ENCODE measurements around the gene ANKRD52.
"Not testable (repeated sequence)": the region's sequence is repeated elsewhere in the genome, so short reads cannot be mapped to it uniquely, and the experiment has no call there.

ANKRD52 gene

DNA sequence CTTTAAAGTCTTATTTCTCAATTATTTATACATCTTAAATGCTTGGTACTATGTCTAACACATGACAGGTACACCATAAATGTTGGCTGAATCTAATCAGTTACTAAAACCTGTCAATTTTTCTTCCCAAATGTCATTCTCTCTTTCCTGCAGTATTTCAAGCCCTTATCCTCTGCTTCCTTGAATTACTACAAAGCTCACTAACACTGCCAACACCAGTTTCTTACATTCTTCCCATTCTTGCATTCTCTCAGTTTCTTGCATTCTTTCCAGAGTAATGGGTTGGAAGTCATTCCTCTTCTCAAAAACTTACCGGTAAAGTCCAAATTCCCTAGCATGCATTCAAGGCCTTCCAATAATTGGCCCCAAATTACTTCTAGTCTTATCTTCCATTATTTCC is 59.3 kb downstream of the ANKRD52 start:
- TF ChIP-seq, protein P1, sequence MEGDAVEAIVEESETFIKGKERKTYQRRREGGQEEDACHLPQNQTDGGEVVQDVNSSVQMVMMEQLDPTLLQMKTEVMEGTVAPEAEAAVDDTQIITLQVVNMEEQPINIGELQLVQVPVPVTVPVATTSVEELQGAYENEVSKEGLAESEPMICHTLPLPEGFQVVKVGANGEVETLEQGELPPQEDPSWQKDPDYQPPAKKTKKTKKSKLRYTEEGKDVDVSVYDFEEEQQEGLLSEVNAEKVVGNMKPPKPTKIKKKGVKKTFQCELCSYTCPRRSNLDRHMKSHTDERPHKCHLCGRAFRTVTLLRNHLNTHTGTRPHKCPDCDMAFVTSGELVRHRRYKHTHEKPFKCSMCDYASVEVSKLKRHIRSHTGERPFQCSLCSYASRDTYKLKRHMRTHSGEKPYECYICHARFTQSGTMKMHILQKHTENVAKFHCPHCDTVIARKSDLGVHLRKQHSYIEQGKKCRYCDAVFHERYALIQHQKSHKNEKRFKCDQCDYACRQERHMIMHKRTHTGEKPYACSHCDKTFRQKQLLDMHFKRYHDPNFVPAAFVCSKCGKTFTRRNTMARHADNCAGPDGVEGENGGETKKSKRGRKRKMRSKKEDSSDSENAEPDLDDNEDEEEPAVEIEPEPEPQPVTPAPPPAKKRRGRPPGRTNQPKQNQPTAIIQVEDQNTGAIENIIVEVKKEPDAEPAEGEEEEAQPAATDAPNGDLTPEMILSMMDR (IDR thresholded peaks at IDR 0.05; ENCODE audit: low read depth, low read length), result no peak
- no peaks in the 10 kb centered on the region for H3K36me3 ChIP-seq
- no peaks in the 10 kb centered on the region for H3K27me3 ChIP-seq (ENCODE audit: insufficient read depth, low read depth, severe bottlenecking)
- no peaks in the 10 kb centered on the region for H3K9me3 ChIP-seq (ENCODE audit: severe bottlenecking)
- DNase-seq, result no peak
- no peak overlapping the region for H3K27ac ChIP-seq
- H3K4me3 ChIP-seq (ENCODE audit: low read depth, low read length), result no peak overlapping the region

DNA sequence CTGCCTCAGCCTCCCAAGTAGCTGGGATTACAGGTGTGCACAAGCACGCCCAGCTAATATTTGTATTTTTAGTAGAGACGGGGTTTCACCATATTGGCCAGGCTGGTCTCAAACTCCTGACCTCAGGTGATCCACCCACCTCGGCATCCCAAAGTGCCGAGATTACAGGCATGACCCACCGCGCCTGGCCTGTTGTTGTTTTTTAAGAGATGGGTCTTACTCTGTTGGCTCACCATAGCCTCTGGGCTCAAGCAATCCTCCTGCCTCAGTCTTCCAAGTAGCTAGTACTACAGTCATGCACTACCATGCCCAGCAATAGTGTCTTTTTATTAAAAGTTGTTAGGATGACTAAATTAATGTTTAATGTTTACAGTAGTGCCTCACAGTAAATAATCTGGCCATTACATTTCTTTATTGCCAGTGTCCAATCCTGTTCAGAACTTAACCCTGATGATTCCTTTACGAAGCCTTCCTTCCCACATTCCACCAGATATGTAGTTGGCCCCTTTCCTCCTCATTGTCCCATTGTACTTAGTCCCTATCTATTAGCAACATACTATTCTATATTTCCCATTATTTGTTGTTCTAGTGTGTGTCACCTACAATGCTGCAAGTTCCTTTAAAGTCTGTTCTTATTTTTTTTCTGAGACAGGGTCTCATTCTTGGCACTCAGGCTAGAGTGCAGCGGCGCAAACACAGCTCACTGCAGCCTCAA is 60.1 kb downstream of the ANKRD52 start:
- Histone ChIP-seq H3K4me3 (ENCODE audit: low read depth, low read length) (no peak overlapping the region), H3K27me3 (ENCODE audit: insufficient read depth, low read depth, severe bottlenecking) (no peaks in the 10 kb centered on the region), H3K9me3 (ENCODE audit: severe bottlenecking) (no peaks in the 10 kb centered on the region), H3K27ac (no peak overlapping the region), H3K36me3 (no peaks in the 10 kb centered on the region)
- DNase-seq, result no peak
- TF ChIP-seq, protein P1 (IDR thresholded peaks at IDR 0.05; ENCODE audit: low read depth, low read length), result no peak

DNA sequence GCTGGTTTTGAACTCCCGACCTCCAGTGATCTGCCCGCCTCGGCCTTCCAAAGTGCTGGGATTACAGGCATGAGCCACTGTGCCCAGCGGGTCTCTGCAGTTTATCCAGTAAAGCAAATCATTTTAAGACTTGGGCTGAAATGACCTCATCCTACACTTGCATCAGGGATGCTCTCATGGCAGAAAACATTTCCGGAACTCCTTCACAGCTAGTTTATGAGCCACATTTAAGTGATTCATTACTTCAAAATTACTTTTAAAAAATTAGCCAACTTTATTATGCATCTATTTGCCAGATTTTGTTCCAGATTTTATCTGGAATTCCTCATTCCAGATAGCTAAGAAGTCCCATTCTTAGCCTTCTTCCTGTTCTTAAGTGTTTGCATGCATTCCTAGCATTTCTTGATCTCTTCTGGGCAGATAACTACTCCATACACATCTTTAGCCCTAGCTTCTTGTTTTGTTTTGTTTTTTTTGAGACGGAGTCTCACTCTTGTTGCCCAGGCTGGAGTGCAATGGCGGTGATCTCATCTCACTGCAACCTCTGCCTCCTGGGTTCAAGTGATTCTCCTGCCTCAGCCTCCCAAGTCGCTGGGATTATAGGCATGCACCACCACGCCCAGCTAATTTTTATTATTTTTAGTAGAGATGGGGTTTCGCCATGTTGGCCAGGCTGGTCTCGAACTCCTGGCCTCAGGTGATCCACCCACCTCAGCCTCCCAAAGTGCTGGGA is 61.2 kb downstream of the ANKRD52 start:
- H3K27ac ChIP-seq, DNase-seq: not testable (repeated sequence)

DNA sequence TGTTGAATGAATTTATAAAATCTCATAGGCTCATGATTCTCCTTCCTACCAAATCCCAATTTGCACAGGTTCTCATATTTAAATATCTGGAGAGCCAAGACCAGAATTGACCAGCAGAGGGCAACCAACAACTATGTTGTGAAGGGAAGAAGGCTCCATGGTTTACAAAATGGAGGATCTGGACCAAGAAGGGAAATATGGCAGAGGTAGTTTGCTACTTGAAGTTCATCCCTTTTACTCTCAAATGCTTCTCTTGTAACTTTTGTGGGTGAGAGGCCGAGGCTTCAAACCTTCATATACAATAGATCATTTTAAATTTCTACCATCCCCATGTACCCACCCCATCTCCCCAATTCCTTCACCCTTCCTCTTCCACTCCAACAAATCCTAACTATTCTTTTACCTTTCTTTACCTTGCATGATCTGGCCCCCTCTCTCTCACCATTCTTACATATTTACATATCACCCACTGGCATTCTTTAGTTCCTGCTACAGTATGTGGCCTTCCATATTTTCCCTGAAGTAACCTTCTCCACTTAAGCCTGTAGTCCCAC is 65.1 kb downstream of the ANKRD52 start:
- H3K36me3 ChIP-seq, result peaks cover 4% of the 10 kb centered on the region; the same call in 1 of the 2 replicates
- H3K4me3 ChIP-seq (ENCODE audit: low read depth, low read length), result no peak overlapping the region
- TF ChIP-seq, protein P1 (IDR thresholded peaks at IDR 0.05; ENCODE audit: low read depth, low read length), result peak; percentile 67
- H3K9me3 ChIP-seq (ENCODE audit: severe bottlenecking), result no peaks in the 10 kb centered on the region
- H3K27ac ChIP-seq, result no peak overlapping the region
- H3K27me3 ChIP-seq (ENCODE audit: insufficient read depth, low read depth, severe bottlenecking), result no peaks in the 10 kb centered on the region
- peak; percentile 78 for DNase-seq

More for the DNA sequence above, 61.2 kb downstream of the ANKRD52 start:
- H3K9me3 ChIP-seq (ENCODE audit: severe bottlenecking); H3K4me3 ChIP-seq (ENCODE audit: low read depth, low read length); H3K27me3 ChIP-seq (ENCODE audit: insufficient read depth, low read depth, severe bottlenecking); H3K36me3 ChIP-seq: not testable (repeated sequence)

DNA sequence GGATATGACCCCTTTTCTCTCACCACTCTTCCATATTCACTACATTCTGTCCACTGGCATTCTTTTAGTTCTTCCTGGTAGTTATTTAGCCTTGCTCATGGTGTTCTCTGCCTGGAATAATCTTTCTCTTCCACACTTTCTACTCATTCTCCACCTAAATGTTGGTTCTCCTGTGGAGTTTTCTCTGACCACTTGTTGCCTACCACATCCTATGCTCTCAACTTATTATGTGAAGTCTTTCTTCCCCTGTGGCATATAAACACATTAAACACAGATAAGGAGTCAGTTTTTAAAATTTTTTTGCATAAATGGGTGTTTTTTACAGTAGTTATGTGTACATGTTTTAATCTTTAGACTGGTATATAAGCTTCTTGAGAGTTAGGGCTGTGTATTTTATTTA is 65.6 kb downstream of the ANKRD52 start:
- no peaks in the 10 kb centered on the region for H3K9me3 ChIP-seq (ENCODE audit: severe bottlenecking)
- H3K36me3 ChIP-seq, result peaks cover 7% of the 10 kb centered on the region; the same call in 1 of the 2 replicates
- no peak for DNase-seq
- no peak overlapping the region for H3K4me3 ChIP-seq (ENCODE audit: low read depth, low read length)
- no peaks in the 10 kb centered on the region for H3K27me3 ChIP-seq (ENCODE audit: insufficient read depth, low read depth, severe bottlenecking)
- no peak overlapping the region for H3K27ac ChIP-seq
- TF ChIP-seq, protein P1 (IDR thresholded peaks at IDR 0.05; ENCODE audit: low read depth, low read length), result no peak

DNA sequence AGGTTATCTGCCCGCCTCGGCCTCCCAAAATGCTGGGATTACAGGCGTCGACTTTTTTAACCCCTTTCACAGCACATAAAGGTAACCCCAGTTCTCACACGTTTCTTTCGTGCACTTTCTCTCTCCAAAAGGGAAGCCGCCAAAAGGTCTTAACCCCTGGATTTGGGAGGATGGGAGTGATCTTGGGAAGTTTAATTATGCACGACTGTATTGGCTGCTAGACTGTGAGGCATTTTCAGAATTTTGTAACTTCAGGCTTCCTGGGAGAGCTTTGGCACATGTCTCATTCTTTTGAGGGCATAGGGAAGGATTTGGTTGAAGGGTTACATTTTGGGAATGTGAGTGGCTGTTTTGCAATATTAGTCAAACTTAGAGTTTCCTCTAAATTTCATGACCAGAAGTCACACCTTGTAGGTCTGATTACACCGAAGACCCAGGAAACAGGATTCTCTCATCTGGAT is 67.5 kb downstream of the ANKRD52 start:
- Histone ChIP-seq H3K27ac (peak overlapping the region; percentile 84), H3K36me3 (peaks cover 23% of the 10 kb centered on the region), H3K4me3 (ENCODE audit: low read depth, low read length) (peak overlapping the region; percentile 99), H3K9me3 (ENCODE audit: severe bottlenecking) (no peaks in the 10 kb centered on the region), H3K27me3 (ENCODE audit: insufficient read depth, low read depth, severe bottlenecking) (no peaks in the 10 kb centered on the region)
- DNase-seq, result no peak
- TF ChIP-seq, protein P1 (IDR thresholded peaks at IDR 0.05; ENCODE audit: low read depth, low read length), result no peak
